ENCODE measurements around the gene AGBL4. TPM values are rescaled to one million over a fixed set of nuclear protein-coding genes. Genes with fewer than 3 reads are reported as not detected.

The AGBL4 gene
- polyA plus RNA-seq, 1 experiment: not detected

GRCh38 chr1:48571303-48571987 lies 1452.3 kb downstream of the AGBL4 start:
- Histone ChIP-seq H3K4me3 (ENCODE audit: low read depth, low read length) (no peak overlapping the region), H3K9me3 (ENCODE audit: control insufficient read depth, insufficient read depth, low read length) (no peaks in the 10 kb centered on the region), H3K27ac (ENCODE audit: low read depth, low read length) (no peak overlapping the region), H3K27me3 (ENCODE audit: control insufficient read depth, insufficient read depth, low read length) (no peaks in the 10 kb centered on the region)
- ChIA-PET CTCF (interaction anchor here (2.1 kb wide), 1 partner anchor 126 kb away, joined by 11 read pairs; no protein-coding TSS in a partner anchor), POLR2A (no interaction called here)
- TF ChIP-seq CTCF (IDR thresholded peaks at IDR 0.05; ENCODE audit: low read depth, low read length): no peak
- no peak for DNase-seq (ENCODE audit: low read depth, low spot score)

- H3K27ac ChIP-seq (ENCODE audit: low read depth, low read length): no peak overlapping the region
- POLR2A ChIA-PET: no interaction called here
- no peaks in the 10 kb centered on the region for H3K27me3 ChIP-seq (ENCODE audit: control insufficient read depth, insufficient read depth, low read length)
- no peak overlapping the region for H3K4me3 ChIP-seq (ENCODE audit: low read depth, low read length)
- CTCF ChIA-PET: no interaction called here
- no peaks in the 10 kb centered on the region for H3K9me3 ChIP-seq (ENCODE audit: control insufficient read depth, insufficient read depth, low read length)
- DNase-seq (ENCODE audit: low read depth, low spot score): no peak
- no peak for TF ChIP-seq CTCF (IDR thresholded peaks at IDR 0.05; ENCODE audit: low read depth, low read length)
These were observed 1453.2 kb downstream of the AGBL4 start for GRCh38 chr1:48570568-48570967.

- Histone ChIP-seq H3K27ac (ENCODE audit: low read depth, low read length) (no peak overlapping the region), H3K4me3 (ENCODE audit: low read depth, low read length) (no peak overlapping the region), H3K27me3 (ENCODE audit: control insufficient read depth, insufficient read depth, low read length) (no peaks in the 10 kb centered on the region), H3K9me3 (ENCODE audit: control insufficient read depth, insufficient read depth, low read length) (no peaks in the 10 kb centered on the region)
- ChIA-PET CTCF (no interaction called here), POLR2A (no interaction called here)
- TF ChIP-seq CTCF (IDR thresholded peaks at IDR 0.05; ENCODE audit: low read depth, low read length): no peak
- no peak for DNase-seq (ENCODE audit: low read depth, low spot score)
These were observed 1455.3 kb downstream of the AGBL4 start for GRCh38 chr1:48568501-48568900.

- no peak for TF ChIP-seq CTCF (IDR thresholded peaks at IDR 0.05; ENCODE audit: low read depth, low read length)
- Histone ChIP-seq H3K4me3 (ENCODE audit: low read depth, low read length) (no peak overlapping the region), H3K9me3 (ENCODE audit: control insufficient read depth, insufficient read depth, low read length) (no peaks in the 10 kb centered on the region), H3K27ac (ENCODE audit: low read depth, low read length) (no peak overlapping the region), H3K27me3 (ENCODE audit: control insufficient read depth, insufficient read depth, low read length) (no peaks in the 10 kb centered on the region)
- CTCF ChIA-PET: no interaction called here
- POLR2A ChIA-PET: no interaction called here
- no peak for DNase-seq (ENCODE audit: low read depth, low spot score)
These were observed 1457.3 kb downstream of the AGBL4 start for GRCh38 chr1:48566492-48566891.

GRCh38 chr1:48563021-48563420 lies 1460.7 kb downstream of the AGBL4 start:
- Histone ChIP-seq H3K4me3 (ENCODE audit: low read depth, low read length) (no peak overlapping the region), H3K9me3 (ENCODE audit: control insufficient read depth, insufficient read depth, low read length) (no peaks in the 10 kb centered on the region), H3K27ac (ENCODE audit: low read depth, low read length) (no peak overlapping the region), H3K27me3 (ENCODE audit: control insufficient read depth, insufficient read depth, low read length) (no peaks in the 10 kb centered on the region)
- ChIA-PET CTCF (no interaction called here), POLR2A (no interaction called here)
- no peak for DNase-seq (ENCODE audit: low read depth, low spot score)
- no peak for TF ChIP-seq CTCF (IDR thresholded peaks at IDR 0.05; ENCODE audit: low read depth, low read length)

Data from AG04450 (cell line).